Neuronal stem cell (in vitro differentiated cells): ENCODE results near the gene RFC3.

Experiments used
- DNase-seq: peaks from one replicate; pipeline ENCODE4 v3.0.0-alpha.2; 2013; ENCODE audit warnings: low spot score
- H2AFZ ChIP-seq: one replicate; pipeline ENCODE4 v1.6.1; 2013; ENCODE audit warnings: mild to moderate bottlenecking, low read length, inconsistent platforms
- H2AK5ac ChIP-seq: 2 replicates; pipeline ENCODE4 v1.6.1; 2013; ENCODE audit warnings: low read depth, mild to moderate bottlenecking, inconsistent platforms, low read length, moderate library complexity, mixed read lengths
- H2BK120ac ChIP-seq: 2 replicates; pipeline ENCODE4 v1.6.1; 2013; ENCODE audit warnings: low read depth, mild to moderate bottlenecking, inconsistent platforms, low read length, moderate library complexity, mixed read lengths
- H2BK12ac ChIP-seq: one replicate; pipeline ENCODE4 v1.6.1; 2013; ENCODE audit warnings: low read length, inconsistent platforms
- H2BK15ac ChIP-seq: 2 replicates; pipeline ENCODE4 v1.6.1; 2013; ENCODE audit warnings: mild to moderate bottlenecking, low read length, inconsistent platforms, mixed read lengths
- H2BK5ac ChIP-seq: one replicate; pipeline ENCODE4 v1.6.1; 2013; ENCODE audit warnings: inconsistent platforms, mild to moderate bottlenecking, low read length, moderate library complexity
- H3K14ac ChIP-seq: one replicate; pipeline ENCODE4 v1.6.1; 2013; ENCODE audit warnings: low read length, inconsistent platforms
- H3K18ac ChIP-seq: 2 replicates; pipeline ENCODE4 v1.6.1; 2013; ENCODE audit warnings: low read length, inconsistent platforms
- H3K23ac ChIP-seq: 2 replicates; pipeline ENCODE4 v1.6.1; 2013; ENCODE audit warnings: low read depth, mild to moderate bottlenecking, mixed read lengths, low read length, inconsistent platforms; ENCODE audit not compliant: poor library complexity
- H3K27ac ChIP-seq: replicated peaks from 3 replicates; pipeline ENCODE4 v1.5.1; 2013; ENCODE audit warnings: low read length, inconsistent platforms
- H3K27me3 ChIP-seq, 3 experiments: 2 replicates each; pipeline ENCODE4 v1.6.1; 2013; ENCODE audit warnings: low read length in 3 of 3, mild to moderate bottlenecking in 2 of 3, inconsistent platforms in 1 of 3, low read depth in 1 of 3, mixed read lengths in 1 of 3, moderate library complexity in 1 of 3; ENCODE audit not compliant: control insufficient read depth in 3 of 3, insufficient read depth in 3 of 3
- H3K36me3 ChIP-seq, 2 donors: replicated peaks in 1 of 2; 2 replicates each; pipeline ENCODE4 v1.6.1; 2013; ENCODE audit warnings: low read length in 2 of 2; ENCODE audit not compliant: control insufficient read depth in 2 of 2, insufficient read depth in 2 of 2
- H3K4ac ChIP-seq: 2 replicates; pipeline ENCODE4 v1.6.1; 2013; ENCODE audit warnings: inconsistent platforms, mild to moderate bottlenecking, low read length, moderate library complexity
- H3K4me1 ChIP-seq, 2 donors: 1 replicate in 1 of 2; 2 replicates in 1 of 2; pipeline ENCODE4 v1.6.1; 2013; ENCODE audit warnings: low read length in 2 of 2, low read depth in 1 of 2; ENCODE audit not compliant: control insufficient read depth in 2 of 2, insufficient read depth in 1 of 2
- H3K4me2 ChIP-seq: one replicate; pipeline ENCODE4 v1.6.1; 2013; ENCODE audit warnings: mild to moderate bottlenecking, low read length, inconsistent platforms; ENCODE audit not compliant: insufficient read depth, poor library complexity, severe bottlenecking
- H3K4me3 ChIP-seq, 2 donors: 2 replicates each; pipeline ENCODE4 v1.5.1; 2013; ENCODE audit warnings: low read length in 2 of 2, mild to moderate bottlenecking in 2 of 2, inconsistent platforms in 1 of 2, moderate library complexity in 1 of 2
- H3K79me1 ChIP-seq: one replicate; pipeline ENCODE4 v1.6.1; 2013; ENCODE audit warnings: low read depth, mild to moderate bottlenecking, inconsistent platforms, low read length, moderate library complexity
- H3K9ac ChIP-seq: one replicate; pipeline ENCODE4 v1.6.1; 2013; ENCODE audit warnings: mild to moderate bottlenecking, low read depth, low read length, inconsistent platforms; ENCODE audit not compliant: poor library complexity
- H3K9me3 ChIP-seq, 2 donors: replicated peaks in 1 of 2; 2 replicates each; pipeline versions ENCODE3 to v1.6.1; 2013; ENCODE audit warnings: low read length in 2 of 2, mild to moderate bottlenecking in 2 of 2, inconsistent platforms in 1 of 2, low read depth in 1 of 2, mixed read lengths in 1 of 2, moderate library complexity in 1 of 2; ENCODE audit not compliant: control insufficient read depth in 2 of 2, insufficient read depth in 1 of 2
- H4K8ac ChIP-seq: one replicate; pipeline ENCODE4 v1.6.1; 2013; ENCODE audit warnings: low read depth, mild to moderate bottlenecking, inconsistent platforms, low read length, moderate library complexity
- H4K91ac ChIP-seq: one replicate; pipeline ENCODE4 v1.6.1; 2013; ENCODE audit warnings: low read length, low read depth, mild to moderate bottlenecking, inconsistent platforms; ENCODE audit not compliant: poor library complexity
- WGBS, 2 donors: extraction: QIAGEN DNeasy Blood & Tissue Kit; methylation state at CpG; one replicate each; pipeline ENCODE4 v1.1.7; 2013; ENCODE audit warnings: missing lambda C conversion rate in 2 of 2, mixed read lengths in 1 of 2; ENCODE audit not compliant: insufficient read length in 2 of 2, insufficient replicate concordance in 1 of 2; ENCODE audit errors: extremely low coverage in 2 of 2; 5-methylcytosine and 5-hydroxymethylcytosine counted together

The RFC3 gene

GRCh38 chr13:33842986-33843385 is 25.0 kb downstream of the RFC3 start:
- no peak for DNase-seq
- Histone ChIP-seq H3K79me1 (no peaks in the 10 kb centered on the region), H2BK15ac (no peak overlapping the region), H3K23ac (no peak overlapping the region), H2AK5ac (no peak overlapping the region), H3K9ac (no peak overlapping the region), H3K4me1 (no peaks in the 10 kb centered on the region), H3K14ac (no peak overlapping the region), H3K4me3 (no peak overlapping the region), H4K8ac (no peak overlapping the region), H2AFZ (no peak overlapping the region), H2BK120ac (no peak overlapping the region), H3K36me3 (peaks cover 18 to 97% of the 10 kb centered on the region in 2 donors), H4K91ac (no peak overlapping the region), H3K18ac (no peak overlapping the region), H2BK5ac (no peak overlapping the region), H3K9me3 (no peaks in the 10 kb centered on the region), H2BK12ac (no peak overlapping the region), H3K4ac (no peak overlapping the region), H3K27me3 (no peaks in the 10 kb centered on the region), H3K4me2 (no peak overlapping the region), H3K27ac (no peak overlapping the region)

DNA sequence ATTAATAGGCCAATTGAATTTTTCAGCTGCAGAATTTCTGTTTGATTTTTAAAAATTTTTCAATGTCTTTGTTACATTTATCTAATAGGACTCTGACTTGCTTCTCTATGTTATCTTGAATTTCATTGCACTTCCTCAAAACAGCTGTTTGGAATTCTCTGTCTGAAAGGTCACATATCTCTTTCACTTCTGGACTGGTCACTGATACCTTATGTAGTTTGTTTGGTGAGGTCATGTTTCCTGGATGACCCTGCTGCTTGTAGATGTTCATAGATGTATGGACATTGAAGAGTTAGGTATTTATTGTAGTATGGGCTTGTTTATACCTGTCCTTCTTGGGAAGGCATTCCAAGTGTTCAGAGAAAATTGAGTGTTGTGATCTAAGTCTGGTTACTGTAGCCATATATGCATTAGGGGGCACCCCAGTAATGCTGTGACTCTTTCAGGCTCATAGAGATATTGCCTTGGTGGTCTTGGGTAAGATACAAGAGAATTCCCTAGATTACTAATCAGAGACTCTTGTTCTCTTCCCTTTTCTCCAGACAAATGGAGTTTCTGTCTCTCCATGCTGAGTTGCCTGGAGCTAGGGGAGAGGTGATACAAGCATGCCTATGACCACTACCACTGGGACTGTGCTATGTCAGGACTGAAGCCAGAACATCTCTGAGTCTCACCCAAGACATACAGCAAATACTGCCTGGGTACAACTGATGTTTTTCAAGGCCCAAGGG is 27.8 kb downstream of the RFC3 start:
- H3K4me1 ChIP-seq = no peaks in the 10 kb centered on the region

DNA sequence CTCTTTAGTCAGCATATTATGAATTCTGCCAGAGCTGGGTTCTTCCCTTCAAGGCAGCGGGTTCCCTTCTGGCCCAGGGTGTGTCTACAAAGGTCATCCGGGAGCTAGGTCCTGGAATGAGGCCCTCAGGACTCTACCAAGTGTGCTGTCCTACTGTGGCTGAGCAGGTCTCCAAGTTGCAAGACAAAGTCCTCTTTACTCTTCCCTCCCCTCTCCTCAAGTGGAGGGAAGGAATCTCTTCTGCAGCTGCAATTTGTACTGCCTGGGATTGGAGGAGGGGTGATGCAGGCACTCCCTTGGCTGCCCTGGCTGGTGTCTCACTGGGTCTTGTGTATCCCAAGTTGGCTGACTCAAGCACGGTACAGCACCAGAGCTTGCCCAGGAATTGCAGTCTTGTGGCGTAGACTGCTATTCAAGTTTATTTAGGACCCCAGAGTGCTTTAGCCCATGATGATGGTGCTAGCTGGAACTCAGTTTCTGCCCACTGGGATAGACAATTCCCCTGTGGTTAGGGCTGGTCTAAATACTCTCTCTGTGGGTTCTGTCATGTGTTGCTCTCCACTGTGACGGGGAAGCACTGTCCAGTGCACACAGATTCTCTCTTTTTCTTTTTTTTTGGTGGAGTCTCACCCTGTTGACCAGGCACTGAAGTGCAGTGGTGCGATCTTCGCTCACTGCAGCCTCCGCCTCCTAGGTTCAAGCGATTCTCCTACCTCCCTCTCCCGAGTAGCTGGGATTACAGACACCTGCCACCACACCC is 28.5 kb downstream of the RFC3 start:
- no peak overlapping the region for H2BK5ac ChIP-seq
- H3K4me2 ChIP-seq = no peak overlapping the region
- no peak overlapping the region for H3K9ac ChIP-seq
- no peak overlapping the region for H2BK120ac ChIP-seq
- H2BK12ac ChIP-seq = no peak overlapping the region
- no peak for DNase-seq
- no peak overlapping the region for H3K23ac ChIP-seq
- no peaks in the 10 kb centered on the region for H3K79me1 ChIP-seq
- no peaks in the 10 kb centered on the region for H3K27me3 ChIP-seq
- peaks cover 17 to 83% of the 10 kb centered on the region in 2 donors for H3K36me3 ChIP-seq
- H4K8ac ChIP-seq = no peak overlapping the region
- no peak overlapping the region for H3K27ac ChIP-seq
- H2AK5ac ChIP-seq = no peak overlapping the region
- no peak overlapping the region for H4K91ac ChIP-seq
- H2BK15ac ChIP-seq = no peak overlapping the region
- no CpG with 5 or more reads among the region's 10 CpGs for WGBS, 2 donors
- no peak overlapping the region for H2AFZ ChIP-seq
- no peaks in the 10 kb centered on the region for H3K9me3 ChIP-seq
- H3K4me1 ChIP-seq = no peaks in the 10 kb centered on the region
- H3K4ac ChIP-seq = no peak overlapping the region
- H3K4me3 ChIP-seq = no peak overlapping the region
- no peak overlapping the region for H3K14ac ChIP-seq
- H3K18ac ChIP-seq = no peak overlapping the region

More for the DNA sequence above, 27.8 kb downstream of the RFC3 start:
- no peak overlapping the region for H4K8ac ChIP-seq
- no peak overlapping the region for H2AFZ ChIP-seq
- no peak overlapping the region for H3K18ac ChIP-seq
- H2BK15ac ChIP-seq = no peak overlapping the region
- peaks cover 20 to 89% of the 10 kb centered on the region in 2 donors for H3K36me3 ChIP-seq
- no peak overlapping the region for H2AK5ac ChIP-seq
- H2BK5ac ChIP-seq = no peak overlapping the region
- no peak overlapping the region for H3K27ac ChIP-seq
- DNase-seq = no peak
- no peak overlapping the region for H2BK12ac ChIP-seq
- H3K9ac ChIP-seq = no peak overlapping the region
- no peak overlapping the region for H3K4ac ChIP-seq
- no peaks in the 10 kb centered on the region for H3K9me3 ChIP-seq
- H3K14ac ChIP-seq = no peak overlapping the region
- no peak overlapping the region for H3K4me2 ChIP-seq
- no peak overlapping the region for H2BK120ac ChIP-seq
- no peaks in the 10 kb centered on the region for H3K27me3 ChIP-seq
- no peak overlapping the region for H3K23ac ChIP-seq
- H4K91ac ChIP-seq = no peak overlapping the region
- H3K79me1 ChIP-seq = no peaks in the 10 kb centered on the region
- no peak overlapping the region for H3K4me3 ChIP-seq

DNA sequence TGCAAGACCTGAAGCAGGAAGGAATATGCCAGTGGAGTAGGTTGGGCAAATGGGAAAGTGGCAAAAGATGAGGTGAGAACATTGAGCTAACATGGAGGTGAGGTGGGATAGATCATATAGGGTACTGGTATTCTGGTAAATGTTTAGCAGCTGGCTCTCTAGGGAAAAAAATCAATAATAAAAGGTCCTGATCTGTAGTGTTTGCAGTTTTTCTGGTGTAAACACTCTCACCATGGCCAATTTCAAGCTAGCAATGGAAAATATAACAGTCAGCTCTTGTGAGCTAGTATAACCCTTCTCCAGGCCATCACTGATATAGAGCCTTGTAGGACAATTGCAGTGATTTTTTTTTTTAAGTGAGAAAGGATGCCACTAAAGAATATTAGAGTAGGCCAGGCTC is 31.3 kb downstream of the RFC3 start:
- Histone ChIP-seq H3K27ac (no peak overlapping the region), H3K9me3 (no peaks in the 10 kb centered on the region), H2BK120ac (no peak overlapping the region), H3K27me3 (no peaks in the 10 kb centered on the region), H3K79me1 (no peaks in the 10 kb centered on the region), H2BK5ac (no peak overlapping the region), H3K36me3 (peaks cover 13 to 62% of the 10 kb centered on the region in 2 donors), H3K4me2 (no peak overlapping the region), H2BK12ac (no peak overlapping the region), H2AFZ (no peak overlapping the region), H3K18ac (no peak overlapping the region), H2AK5ac (no peak overlapping the region), H3K4me1 (no peaks in the 10 kb centered on the region), H3K23ac (no peak overlapping the region), H4K8ac (no peak overlapping the region), H3K4me3 (no peak overlapping the region), H3K9ac (no peak overlapping the region), H3K14ac (no peak overlapping the region), H2BK15ac (no peak overlapping the region), H4K91ac (no peak overlapping the region), H3K4ac (no peak overlapping the region)
- no peak for DNase-seq
